Measurements from ENCODE around the gene PIEZO1. TPM values are rescaled to one million over a fixed set of nuclear protein-coding genes. Genes with fewer than 3 reads are reported as not detected.

Gene PIEZO1
- total RNA-seq, 4 donors from 2014 or later, result 101 to 364 (median 121) TPM

GRCh38 chr16:88747588-88748301 lies 37.3 kb downstream of the PIEZO1 start:
- TF ChIP-seq CTCF (IDR thresholded peaks at IDR 0.05; ENCODE audit: low read depth), result no peak

GRCh38 chr16:88746506-88746905 lies 38.5 kb downstream of the PIEZO1 start:
- TF ChIP-seq CTCF (IDR thresholded peaks at IDR 0.05; ENCODE audit: low read depth), result no peak

GRCh38 chr16:88744577-88745521 lies 40.2 kb downstream of the PIEZO1 start:
- TF ChIP-seq CTCF (IDR thresholded peaks at IDR 0.05; ENCODE audit: low read depth), result no peak

- TF ChIP-seq CTCF (IDR thresholded peaks at IDR 0.05; ENCODE audit: low read depth), result no peak
Observed at GRCh38 chr16:88743693-88744576, 41.1 kb downstream of the PIEZO1 start.

- no peak for TF ChIP-seq CTCF (IDR thresholded peaks at IDR 0.05; ENCODE audit: low read depth)
Observed at GRCh38 chr16:88742896-88743605, 42.0 kb downstream of the PIEZO1 start.

- TF ChIP-seq CTCF (IDR thresholded peaks at IDR 0.05; ENCODE audit: low read depth), result no peak
Observed at GRCh38 chr16:88741368-88741767, 43.7 kb downstream of the PIEZO1 start.

Measured in subcutaneous adipose tissue (tissue), 4 donors.